Ishikawa (cell line): ENCODE measurements around the gene ZBTB45.
A peak's percentile ranks its signal among the peaks of the same experiment; 100 is the strongest.

Experiments used
- CEBPB ChIP-seq: IDR thresholded peaks from 2 replicates; pipeline ENCODE4 v1.6.1; 2012
- CREB1 ChIP-seq: IDR thresholded peaks from 2 replicates; pipeline ENCODE4 v1.6.1; 2012; ENCODE audit warnings: low read depth
- EGR1 ChIP-seq: IDR thresholded peaks from 2 replicates; pipeline ENCODE4 v1.6.1; 2012
- EP300 ChIP-seq: IDR thresholded peaks from 2 replicates; pipeline ENCODE4 v1.6.1; 2012; ENCODE audit warnings: borderline replicate concordance
- RAD21 ChIP-seq: IDR thresholded peaks from 2 replicates; pipeline ENCODE4 v1.6.1; 2012; ENCODE audit warnings: low read depth
- TAF1 ChIP-seq: IDR thresholded peaks from 2 replicates; pipeline ENCODE4 v1.6.1; 2012; ENCODE audit warnings: low read depth, mild to moderate bottlenecking
- TEAD4 ChIP-seq: IDR thresholded peaks from 2 replicates; pipeline ENCODE4 v1.6.1; 2012
- YY1 ChIP-seq: IDR thresholded peaks from 2 replicates; pipeline ENCODE4 v1.6.1; 2012; ENCODE audit warnings: low read depth
- TF ChIP-seq, protein P1 (sequence below): IDR thresholded peaks from 2 replicates; pipeline ENCODE4 v1.6.1; 2012
- TF ChIP-seq, protein P2 (sequence below): IDR thresholded peaks from 2 replicates; pipeline ENCODE4 v1.6.1; 2012; ENCODE audit warnings: low read depth, mild to moderate bottlenecking

DNA sequence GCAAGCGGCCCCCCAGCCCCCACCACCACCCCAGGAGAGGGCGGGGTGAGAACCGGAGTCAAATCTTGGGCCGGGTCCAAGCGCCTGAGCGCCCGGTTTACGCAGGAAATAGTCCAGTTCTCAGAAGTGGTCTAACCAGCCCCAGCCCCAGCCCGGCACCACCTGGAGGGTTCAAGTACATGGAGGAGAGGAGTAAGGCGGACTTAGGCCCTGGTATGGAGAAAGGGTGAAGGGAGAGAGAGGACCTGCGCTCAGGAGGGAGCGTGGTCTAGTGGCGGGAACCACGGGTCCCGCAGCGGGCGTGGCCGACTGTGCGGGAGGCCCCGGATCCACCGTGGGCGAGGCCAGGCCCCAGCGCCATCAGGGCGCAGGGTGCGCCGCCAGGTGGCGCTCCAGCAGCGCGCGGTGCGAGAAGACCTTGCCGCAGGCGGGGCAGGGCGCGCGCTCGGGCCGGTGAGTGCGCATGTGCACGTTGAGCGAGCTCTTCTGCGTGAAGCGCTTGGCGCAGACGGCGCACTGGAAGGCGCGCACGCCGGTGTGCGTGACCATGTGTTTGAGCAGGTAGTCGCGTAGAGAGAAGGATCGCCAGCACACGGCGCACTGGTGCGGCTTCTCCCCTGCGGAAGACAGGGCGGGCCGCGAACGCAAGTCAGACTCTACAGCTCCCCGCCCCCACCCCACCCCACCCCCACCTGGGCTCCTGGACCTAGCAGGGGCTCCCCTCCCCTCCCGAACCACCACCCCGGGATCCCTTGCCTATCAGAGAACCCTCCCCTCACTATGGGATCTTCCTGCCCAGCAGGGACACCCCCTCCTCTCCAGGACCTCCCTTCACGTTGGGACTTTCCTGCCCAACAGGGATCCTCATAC is 5.7 kb downstream of the ZBTB45 start:
- TF ChIP-seq EGR1 (peak; percentile 49; the same call in 1 of the 2 replicates), CEBPB (no peak; the same call in 1 of the 2 replicates), RAD21 (peak; percentile 67; the same call in 1 of the 2 replicates), CREB1 (no peak), EP300 (0 out of 2 replicates have a peak, but pooled peaks have one; percentile 40), YY1 (peak; percentile 81), TEAD4 (peak; percentile 15; the same call in 1 of the 2 replicates), TAF1 (no peak)
- TF ChIP-seq, protein P1, sequence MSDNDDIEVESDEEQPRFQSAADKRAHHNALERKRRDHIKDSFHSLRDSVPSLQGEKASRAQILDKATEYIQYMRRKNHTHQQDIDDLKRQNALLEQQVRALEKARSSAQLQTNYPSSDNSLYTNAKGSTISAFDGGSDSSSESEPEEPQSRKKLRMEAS = peak; percentile 95
- TF ChIP-seq, protein P2, sequence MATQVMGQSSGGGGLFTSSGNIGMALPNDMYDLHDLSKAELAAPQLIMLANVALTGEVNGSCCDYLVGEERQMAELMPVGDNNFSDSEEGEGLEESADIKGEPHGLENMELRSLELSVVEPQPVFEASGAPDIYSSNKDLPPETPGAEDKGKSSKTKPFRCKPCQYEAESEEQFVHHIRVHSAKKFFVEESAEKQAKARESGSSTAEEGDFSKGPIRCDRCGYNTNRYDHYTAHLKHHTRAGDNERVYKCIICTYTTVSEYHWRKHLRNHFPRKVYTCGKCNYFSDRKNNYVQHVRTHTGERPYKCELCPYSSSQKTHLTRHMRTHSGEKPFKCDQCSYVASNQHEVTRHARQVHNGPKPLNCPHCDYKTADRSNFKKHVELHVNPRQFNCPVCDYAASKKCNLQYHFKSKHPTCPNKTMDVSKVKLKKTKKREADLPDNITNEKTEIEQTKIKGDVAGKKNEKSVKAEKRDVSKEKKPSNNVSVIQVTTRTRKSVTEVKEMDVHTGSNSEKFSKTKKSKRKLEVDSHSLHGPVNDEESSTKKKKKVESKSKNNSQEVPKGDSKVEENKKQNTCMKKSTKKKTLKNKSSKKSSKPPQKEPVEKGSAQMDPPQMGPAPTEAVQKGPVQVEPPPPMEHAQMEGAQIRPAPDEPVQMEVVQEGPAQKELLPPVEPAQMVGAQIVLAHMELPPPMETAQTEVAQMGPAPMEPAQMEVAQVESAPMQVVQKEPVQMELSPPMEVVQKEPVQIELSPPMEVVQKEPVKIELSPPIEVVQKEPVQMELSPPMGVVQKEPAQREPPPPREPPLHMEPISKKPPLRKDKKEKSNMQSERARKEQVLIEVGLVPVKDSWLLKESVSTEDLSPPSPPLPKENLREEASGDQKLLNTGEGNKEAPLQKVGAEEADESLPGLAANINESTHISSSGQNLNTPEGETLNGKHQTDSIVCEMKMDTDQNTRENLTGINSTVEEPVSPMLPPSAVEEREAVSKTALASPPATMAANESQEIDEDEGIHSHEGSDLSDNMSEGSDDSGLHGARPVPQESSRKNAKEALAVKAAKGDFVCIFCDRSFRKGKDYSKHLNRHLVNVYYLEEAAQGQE = no peak
